Erythroblast (primary cell): ENCODE results near the gene EIF4G2.

Experiments
- GATA1 ChIP-seq: IDR thresholded peaks from 2 replicates; pipeline ENCODE4 v1.6.1; 2011; ENCODE audit warnings: low read depth, mild to moderate bottlenecking, control low read depth, low read length, moderate library complexity
- POLR2A ChIP-seq: IDR thresholded peaks from 2 replicates; pipeline ENCODE4 v1.6.1; 2011; ENCODE audit warnings: mild to moderate bottlenecking, low read length

DNA sequence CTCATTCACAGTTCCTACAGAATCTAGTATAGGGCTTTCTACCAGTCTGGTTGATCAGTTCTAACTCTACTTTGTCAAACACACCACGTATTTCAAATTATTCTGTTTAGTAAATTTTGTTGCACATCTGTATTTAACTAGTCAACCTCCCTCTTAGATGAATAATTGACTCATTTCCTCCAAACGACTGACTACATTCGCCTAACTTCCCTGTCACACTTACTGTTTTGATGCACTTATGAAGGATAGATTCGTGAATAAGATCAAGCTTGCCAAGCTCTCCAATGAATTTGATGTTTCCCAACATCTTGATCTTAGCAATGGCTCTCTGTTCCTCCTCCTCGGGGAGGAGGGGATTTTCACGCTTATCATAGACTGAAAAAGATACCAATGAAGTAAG, 5.0 kb downstream of the EIF4G2 start:
- TF ChIP-seq POLR2A = no peak
- TF ChIP-seq GATA1 = no peak
